NCI-H128 (cell line): Measurements from ENCODE around the gene RAI1.
"Not testable (repeated sequence)": the region's sequence is repeated elsewhere in the genome, so short reads cannot be mapped to it uniquely, and the experiment has no call there.

ENCODE experiments used
- DNase-seq: peaks from one replicate; lab custom pipeline; 2025; ENCODE audit not compliant: unreplicated experiment; lab: John Stamatoyannopoulos, UW

RAI1 gene

GRCh38 chr17:17797119-17797809 is 116.0 kb downstream of the RAI1 start:
- DNase-seq, result no peak

GRCh38 chr17:17798010-17798556 is 116.8 kb downstream of the RAI1 start:
- no peak for DNase-seq

GRCh38 chr17:17798573-17799255 is 117.5 kb downstream of the RAI1 start:
- DNase-seq, result no peak

- DNase-seq, result no peak
Measured at GRCh38 chr17:17800504-17801021, 119.3 kb downstream of the RAI1 start.

- no peak for DNase-seq
Measured at GRCh38 chr17:17801800-17802481, 120.7 kb downstream of the RAI1 start.

GRCh38 chr17:17804007-17804406 is 122.7 kb downstream of the RAI1 start:
- DNase-seq, result no peak

- DNase-seq, result no peak
Measured at GRCh38 chr17:17805575-17805974, 124.3 kb downstream of the RAI1 start.

GRCh38 chr17:17806035-17806434 is 124.8 kb downstream of the RAI1 start:
- no peak for DNase-seq

- DNase-seq, result no peak
Measured at GRCh38 chr17:17806611-17807274, 125.5 kb downstream of the RAI1 start.

- DNase-seq, result no peak
Measured at GRCh38 chr17:17807440-17807839, 126.2 kb downstream of the RAI1 start.

GRCh38 chr17:17808200-17808599 is 126.9 kb downstream of the RAI1 start:
- DNase-seq, result not testable (repeated sequence)

GRCh38 chr17:17808706-17809432 is 127.6 kb downstream of the RAI1 start:
- no peak for DNase-seq

GRCh38 chr17:17809531-17810083 is 128.3 kb downstream of the RAI1 start:
- DNase-seq, result no peak

GRCh38 chr17:17810084-17810894 is 129.0 kb downstream of the RAI1 start:
- DNase-seq, result no peak

GRCh38 chr17:17810895-17811248 is 129.6 kb downstream of the RAI1 start:
- DNase-seq, result no peak

- no peak for DNase-seq
Measured at GRCh38 chr17:17811381-17812210, 130.3 kb downstream of the RAI1 start.

GRCh38 chr17:17812211-17813054 is 131.2 kb downstream of the RAI1 start:
- DNase-seq, result no peak
